T-helper 22 cell (primary cell): ENCODE data around the gene KRTAP4-16.
"Not testable (repeated sequence)": the region's sequence is repeated elsewhere in the genome, so short reads cannot be mapped to it uniquely, and the experiment has no call there.

Source experiments
- DNase-seq: peaks from one replicate; pipeline ENCODE4 v3.0.0-alpha.2; 2020; ENCODE audit warnings: low read depth

KRTAP4-16 gene

DNA sequence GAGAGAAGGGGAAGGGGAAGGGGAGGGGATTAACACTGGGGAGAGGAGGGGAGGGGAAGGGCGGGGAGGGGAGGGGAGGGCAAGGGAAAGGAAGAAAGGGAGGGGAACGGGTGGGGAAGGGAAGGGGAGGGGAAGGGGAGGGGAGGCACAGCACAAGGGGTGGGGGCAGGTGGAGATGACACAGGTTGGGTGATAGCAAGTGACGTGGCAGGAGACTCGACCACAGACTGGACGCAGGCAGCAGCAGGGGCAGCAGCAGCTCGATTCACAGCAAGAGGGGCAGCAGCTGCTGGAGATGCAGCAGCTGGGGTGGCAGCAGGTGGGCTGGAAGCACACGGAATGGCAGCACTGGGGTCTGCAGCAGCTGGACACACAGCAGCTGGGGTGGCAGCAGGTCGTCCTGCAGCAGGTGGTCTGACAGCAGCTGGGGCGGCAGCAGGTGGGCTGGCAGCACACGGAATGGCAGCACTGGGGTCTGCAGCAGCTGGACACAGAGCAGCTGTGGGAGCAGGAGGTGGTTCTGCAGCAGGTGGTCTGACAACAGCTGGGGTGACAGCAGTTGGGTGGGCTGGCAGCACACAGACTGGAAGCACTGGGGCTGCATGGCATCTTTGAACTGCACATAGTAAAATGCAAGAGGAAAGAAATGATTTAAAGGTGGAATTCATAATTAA lies at the start of gene KRTAP4-16:
KRTAP4-16 (minus strand) TSS at position 624 of the 674 bp plus-strand sequence; CDS start at position 624, 0 bp downstream.
- no peak for DNase-seq

DNA sequence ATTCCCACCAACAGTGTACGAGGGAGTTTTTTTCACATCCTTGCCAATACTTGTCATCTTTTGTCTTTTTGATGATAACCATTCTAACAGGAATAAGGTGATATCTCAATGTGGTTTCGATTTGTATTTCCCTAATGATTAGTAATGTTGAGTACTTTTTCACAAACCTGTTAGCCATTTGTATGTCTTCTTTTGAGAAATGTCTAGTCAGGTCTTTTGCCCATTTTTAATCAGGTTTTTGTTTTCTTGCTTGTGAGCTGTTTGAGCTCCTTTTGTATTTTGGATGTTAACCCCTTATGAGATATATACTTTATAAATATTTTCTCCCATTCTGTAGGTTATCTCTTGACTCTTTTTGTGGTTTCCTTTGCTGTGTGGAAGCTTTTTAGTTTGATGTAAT lies 49.5 kb upstream of the KRTAP4-16 start:
- DNase-seq, result no peak

GRCh38 chr17:41150026-41150425 lies 48.0 kb upstream of the KRTAP4-16 start:
- DNase-seq, result no peak

GRCh38 chr17:41149652-41149985 lies 47.6 kb upstream of the KRTAP4-16 start, which contains the start of gene KRTAP4-5:
Gene KRTAP4-5, minus strand, starts transcription at chr17:41149825. Its CDS starts 58 bp downstream, at chr17:41149767.
- DNase-seq, result no peak

- DNase-seq, result not testable (repeated sequence)
Measured at GRCh38 chr17:41148971-41149651, 47.1 kb upstream of the KRTAP4-16 start.

GRCh38 chr17:41147531-41148204 lies 45.7 kb upstream of the KRTAP4-16 start:
- no peak for DNase-seq

- no peak for DNase-seq
Measured at GRCh38 chr17:41145261-41145660, 43.3 kb upstream of the KRTAP4-16 start.

DNA sequence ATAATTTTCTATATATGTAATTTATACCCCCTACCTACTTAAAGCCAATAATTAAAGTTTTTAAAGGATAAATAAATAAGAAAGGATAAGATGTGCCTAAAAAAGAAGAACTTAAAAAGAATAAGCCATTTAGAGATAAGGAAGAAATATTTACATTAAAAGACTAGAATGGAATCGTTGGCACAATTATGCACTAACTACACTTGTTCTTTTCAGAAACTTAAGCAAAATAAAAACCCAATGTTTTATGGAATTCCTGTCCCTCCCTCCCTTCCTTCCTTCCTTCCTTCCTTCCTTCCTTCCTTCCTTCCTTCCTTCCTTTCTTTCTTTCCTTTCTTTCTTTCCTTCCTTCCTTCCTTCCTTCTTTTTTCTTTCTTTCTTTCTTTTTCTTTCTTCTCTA lies 42.8 kb upstream of the KRTAP4-16 start:
- DNase-seq, result no peak

DNA sequence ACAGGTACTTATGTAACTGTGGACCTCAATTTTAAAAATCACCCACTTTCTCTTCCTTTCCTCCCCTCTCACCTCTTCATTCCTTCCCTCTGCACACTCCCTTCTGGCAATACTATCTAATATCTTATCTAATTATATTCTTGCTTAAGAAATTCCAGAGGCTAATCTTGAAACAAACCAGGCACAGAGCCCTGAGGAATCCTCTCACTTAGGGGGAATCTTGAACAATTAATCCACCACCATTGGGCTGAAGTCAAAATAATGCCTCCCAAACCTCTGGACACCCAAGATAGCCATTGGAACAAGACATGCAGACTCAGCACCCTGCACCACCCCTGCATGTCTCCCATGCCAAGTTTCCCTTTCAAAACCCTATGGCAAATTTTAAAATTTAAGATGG lies 39.4 kb upstream of the KRTAP4-16 start:
- DNase-seq, result no peak

DNA sequence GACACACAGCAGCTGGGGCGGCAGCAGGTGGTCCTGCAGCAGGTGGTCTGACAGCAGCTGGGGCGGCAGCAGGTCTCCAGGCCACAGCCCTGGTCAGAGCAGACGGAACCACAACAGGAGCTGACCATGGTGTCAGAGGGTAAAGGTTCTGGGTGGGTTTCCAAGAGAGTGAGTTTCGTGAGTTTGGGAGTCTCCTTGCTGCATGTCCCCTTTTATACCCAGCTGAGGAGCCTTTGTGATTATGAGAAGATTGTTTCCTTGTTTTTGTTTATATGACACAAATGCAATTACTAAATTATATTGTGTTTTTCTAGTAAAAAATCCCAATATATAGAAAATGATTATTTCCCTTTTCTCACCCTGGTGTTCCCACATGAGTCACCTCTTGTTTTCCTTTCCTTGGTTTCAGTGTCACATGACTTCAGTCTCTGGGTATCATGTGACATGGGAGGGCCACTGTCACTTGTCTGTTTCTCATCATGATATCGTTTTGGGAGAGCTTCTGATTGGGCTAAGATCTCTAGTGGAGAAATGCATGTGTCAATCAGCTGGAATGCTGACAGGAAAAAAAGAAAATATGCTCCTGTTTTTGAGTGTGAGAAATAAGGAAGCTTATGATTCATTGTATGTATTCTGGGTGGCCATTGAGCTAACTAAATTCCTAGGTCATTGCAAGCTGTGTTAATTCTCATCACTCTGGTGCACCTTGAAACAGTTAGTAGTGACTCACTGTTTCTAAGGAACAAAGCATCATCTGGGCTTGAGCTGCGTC lies 38.5 kb upstream of the KRTAP4-16 start, which contains the start of gene KRTAP4-6:
KRTAP4-6 (minus strand) TSS at position 185 of the 772 bp plus-strand sequence; CDS start at position 128, 57 bp downstream.
- no peak for DNase-seq

DNA sequence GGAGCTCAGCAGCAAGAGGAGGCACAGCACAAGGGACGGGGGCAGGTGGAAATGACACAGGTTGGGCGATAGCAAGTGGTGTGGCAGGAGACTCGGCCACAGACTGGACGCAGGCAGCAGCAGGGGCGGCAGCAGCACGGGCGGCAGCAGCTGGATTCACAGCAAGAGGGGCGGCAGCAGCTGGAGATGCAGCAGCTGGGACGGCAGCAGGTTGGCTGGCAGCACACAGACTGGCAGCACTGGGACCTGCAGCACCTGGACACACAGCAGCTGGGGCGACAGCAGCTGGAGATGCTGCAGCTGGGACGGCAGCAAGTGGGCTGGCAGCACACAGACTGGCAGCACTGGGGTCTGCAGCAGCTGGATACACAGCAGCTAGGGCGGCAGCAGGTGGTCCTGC lies 37.9 kb upstream of the KRTAP4-16 start:
- not testable (repeated sequence) for DNase-seq

GRCh38 chr17:41133880-41134735 lies 32.1 kb upstream of the KRTAP4-16 start:
- no peak for DNase-seq

DNA sequence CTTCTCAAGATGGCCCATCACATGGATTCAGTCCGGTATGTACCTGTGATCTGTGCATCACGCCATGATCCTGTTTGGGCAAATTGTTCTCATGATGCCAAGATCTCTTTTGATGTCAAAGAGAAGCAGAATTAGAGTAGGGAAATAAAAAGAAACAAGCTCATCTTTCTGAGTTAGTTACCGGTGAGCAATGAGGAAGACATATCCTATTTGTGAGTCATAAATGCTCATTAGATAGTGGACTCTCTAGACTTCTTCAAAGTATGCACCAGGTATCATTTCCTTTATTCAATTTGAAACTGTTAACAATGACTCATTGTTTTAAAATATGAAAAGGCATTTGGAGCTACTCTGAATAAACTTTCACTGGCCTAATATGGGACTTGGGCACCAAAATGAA lies 30.0 kb upstream of the KRTAP4-16 start:
- DNase-seq, result no peak

- DNase-seq, result no peak
Measured at GRCh38 chr17:41127371-41127770, 25.4 kb upstream of the KRTAP4-16 start.

GRCh38 chr17:41126412-41126811 lies 24.4 kb upstream of the KRTAP4-16 start:
- no peak for DNase-seq

- DNase-seq, result no peak
Measured at GRCh38 chr17:41125064-41125463, 23.1 kb upstream of the KRTAP4-16 start.

DNA sequence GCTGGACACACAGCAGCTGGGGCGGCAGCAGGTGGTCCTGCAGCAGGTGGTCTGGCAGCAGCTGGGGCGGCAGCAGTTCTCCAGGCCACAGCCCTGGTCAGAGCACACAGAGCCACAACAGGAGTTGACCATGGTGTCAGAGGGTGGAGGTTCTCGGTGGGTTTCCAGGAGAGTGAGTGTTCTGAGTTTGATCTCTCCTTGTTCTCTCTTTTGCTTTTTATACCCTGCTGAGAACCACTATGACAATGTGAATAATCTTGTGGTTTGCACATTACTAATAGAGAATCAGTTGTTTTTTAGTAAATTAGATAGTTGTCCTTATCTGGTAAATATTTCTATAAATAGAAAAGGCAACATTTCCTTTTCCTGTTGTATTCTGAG lies 22.0 kb upstream of the KRTAP4-16 start, which contains the start of gene KRTAP4-12:
KRTAP4-12 (minus strand) TSS at position 192 of the 381 bp plus-strand sequence; CDS start at position 132, 60 bp downstream.
- not testable (repeated sequence) for DNase-seq

GRCh38 chr17:41123292-41123990 lies 21.4 kb upstream of the KRTAP4-16 start:
- not testable (repeated sequence) for DNase-seq

GRCh38 chr17:41121742-41122141 lies 19.7 kb upstream of the KRTAP4-16 start:
- DNase-seq, result no peak
